ENCODE data around the gene AGAP1.

The AGAP1 gene

GRCh38 chr2:235712176-235712575 lies 218.3 kb downstream of the AGAP1 start:
- H3K27ac ChIP-seq (ENCODE audit: poor library complexity, severe bottlenecking): no peak overlapping the region
- H3K9me3 ChIP-seq (ENCODE audit: severe bottlenecking): no peaks in the 10 kb centered on the region
- H3K4me1 ChIP-seq (ENCODE audit: insufficient read depth, poor library complexity, severe bottlenecking): peaks cover 24% of the 10 kb centered on the region
- H3K36me3 ChIP-seq (ENCODE audit: low read depth): no peaks in the 10 kb centered on the region
- no peak for ATAC-seq (ENCODE audit: low read depth)
- no peak overlapping the region for H3K4me3 ChIP-seq (ENCODE audit: severe bottlenecking)
- H3K27me3 ChIP-seq (ENCODE audit: insufficient read depth, poor library complexity, severe bottlenecking): no peaks in the 10 kb centered on the region
- TF ChIP-seq CTCF (IDR thresholded peaks at IDR 0.05; ENCODE audit: poor library complexity, severe bottlenecking): no peak
- no peak for DNase-seq (ENCODE audit: low spot score)

DNA sequence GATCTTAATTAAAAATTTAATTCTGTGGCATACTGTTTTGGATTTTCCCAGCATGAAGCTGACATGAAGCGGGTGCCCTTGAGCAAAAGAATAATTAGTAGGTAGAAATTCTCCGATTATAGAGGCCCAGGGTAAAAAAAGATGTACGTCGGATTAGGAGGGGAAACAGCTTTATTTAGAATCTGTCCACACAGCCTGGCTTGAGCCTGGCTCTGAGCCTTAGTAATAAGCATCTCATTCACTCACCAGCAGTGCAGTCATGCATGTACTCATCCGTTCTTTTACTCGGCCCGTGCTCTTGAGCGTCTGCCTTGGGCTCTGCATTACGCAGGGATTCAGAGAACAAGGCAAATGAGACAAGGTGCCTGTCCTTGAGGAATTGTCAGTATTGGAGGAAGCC lies 219.3 kb downstream of the AGAP1 start:
- TF ChIP-seq CTCF (IDR thresholded peaks at IDR 0.05; ENCODE audit: poor library complexity, severe bottlenecking): no peak
- ATAC-seq (ENCODE audit: low read depth): no peak
- H3K27me3 ChIP-seq (ENCODE audit: insufficient read depth, poor library complexity, severe bottlenecking): no peaks in the 10 kb centered on the region
- peaks cover 19% of the 10 kb centered on the region for H3K4me1 ChIP-seq (ENCODE audit: insufficient read depth, poor library complexity, severe bottlenecking)
- no peak overlapping the region for H3K4me3 ChIP-seq (ENCODE audit: severe bottlenecking)
- no peak for DNase-seq (ENCODE audit: low spot score)
- H3K27ac ChIP-seq (ENCODE audit: poor library complexity, severe bottlenecking): no peak overlapping the region
- H3K36me3 ChIP-seq (ENCODE audit: low read depth): no peaks in the 10 kb centered on the region
- H3K9me3 ChIP-seq (ENCODE audit: severe bottlenecking): no peaks in the 10 kb centered on the region

DNA sequence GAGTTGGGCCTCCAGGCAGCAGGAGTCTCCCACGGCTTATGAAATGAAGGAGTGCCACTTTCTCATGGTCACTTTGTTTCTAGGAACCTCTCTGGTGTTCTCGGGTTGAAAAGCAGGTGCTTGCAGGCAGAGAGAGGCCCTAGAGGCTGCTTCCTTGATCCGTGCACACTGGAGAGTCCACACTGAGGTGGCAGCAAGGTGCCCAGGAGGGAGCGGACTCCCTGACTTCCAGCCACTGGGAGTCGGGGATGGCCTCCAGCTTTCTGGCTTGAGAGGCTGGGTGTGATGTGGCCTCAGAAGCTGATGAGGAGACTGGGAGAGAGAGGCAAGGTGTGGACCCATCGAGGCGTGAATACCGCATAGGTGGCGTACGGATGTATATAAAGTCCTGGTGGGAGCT lies 221.8 kb downstream of the AGAP1 start:
- no peaks in the 10 kb centered on the region for H3K9me3 ChIP-seq (ENCODE audit: severe bottlenecking)
- TF ChIP-seq CTCF (IDR thresholded peaks at IDR 0.05; ENCODE audit: poor library complexity, severe bottlenecking): no peak
- DNase-seq (ENCODE audit: low spot score) (no peak), ATAC-seq (ENCODE audit: low read depth) (no peak)
- H3K27ac ChIP-seq (ENCODE audit: poor library complexity, severe bottlenecking): no peak overlapping the region
- no peak overlapping the region for H3K4me3 ChIP-seq (ENCODE audit: severe bottlenecking)
- H3K27me3 ChIP-seq (ENCODE audit: insufficient read depth, poor library complexity, severe bottlenecking): no peaks in the 10 kb centered on the region
- no peaks in the 10 kb centered on the region for H3K4me1 ChIP-seq (ENCODE audit: insufficient read depth, poor library complexity, severe bottlenecking)
- no peaks in the 10 kb centered on the region for H3K36me3 ChIP-seq (ENCODE audit: low read depth)

- H3K36me3 ChIP-seq (ENCODE audit: low read depth): no peaks in the 10 kb centered on the region
- no peak overlapping the region for H3K4me3 ChIP-seq (ENCODE audit: severe bottlenecking)
- no peak for ATAC-seq (ENCODE audit: low read depth)
- no peak for DNase-seq (ENCODE audit: low spot score)
- H3K4me1 ChIP-seq (ENCODE audit: insufficient read depth, poor library complexity, severe bottlenecking): no peaks in the 10 kb centered on the region
- H3K9me3 ChIP-seq (ENCODE audit: severe bottlenecking): no peaks in the 10 kb centered on the region
- no peaks in the 10 kb centered on the region for H3K27me3 ChIP-seq (ENCODE audit: insufficient read depth, poor library complexity, severe bottlenecking)
- no peak for TF ChIP-seq CTCF (IDR thresholded peaks at IDR 0.05; ENCODE audit: poor library complexity, severe bottlenecking)
- H3K27ac ChIP-seq (ENCODE audit: poor library complexity, severe bottlenecking): no peak overlapping the region
Observed at GRCh38 chr2:235716875-235717496, 223.1 kb downstream of the AGAP1 start.

DNA sequence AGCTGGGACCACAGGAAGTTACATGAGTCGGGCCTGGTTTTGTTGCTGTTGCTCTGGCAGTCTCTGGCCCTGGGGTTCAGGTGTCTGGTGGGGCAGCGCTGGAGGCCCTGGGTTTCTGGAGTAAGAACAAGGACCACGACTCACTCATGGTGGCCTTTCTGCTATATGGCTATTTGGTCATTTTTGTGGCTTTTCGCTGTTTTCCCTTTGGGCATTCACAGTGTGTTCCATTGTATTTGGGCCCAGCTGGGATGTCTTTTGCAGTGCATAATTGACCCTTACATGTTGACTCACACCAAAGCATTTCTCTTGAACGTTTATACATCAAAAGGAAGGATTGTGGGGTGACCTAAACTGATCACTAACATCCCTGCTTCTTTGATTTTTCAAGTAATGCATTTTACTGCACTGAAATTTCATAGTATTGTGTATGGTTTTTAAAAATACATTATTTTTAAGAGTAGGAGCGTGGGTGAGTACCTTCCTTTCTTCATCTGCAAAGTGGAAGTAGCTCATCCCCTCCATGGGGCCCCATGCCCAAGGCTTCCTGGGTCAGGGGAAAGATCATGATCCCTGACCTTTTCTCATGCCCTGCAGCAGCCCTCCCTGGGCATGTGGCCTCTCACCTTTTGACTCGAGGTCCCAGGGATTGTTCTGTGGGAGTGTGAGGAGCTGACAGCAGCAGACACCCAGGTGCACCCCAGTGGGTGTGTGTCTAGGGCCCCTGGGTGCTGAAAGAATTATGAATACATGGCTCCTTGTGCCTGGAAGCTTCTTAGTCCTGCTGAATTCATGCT lies 225.5 kb downstream of the AGAP1 start:
- H3K27me3 ChIP-seq (ENCODE audit: insufficient read depth, poor library complexity, severe bottlenecking): no peaks in the 10 kb centered on the region
- no peak overlapping the region for H3K4me3 ChIP-seq (ENCODE audit: severe bottlenecking)
- no peak overlapping the region for H3K27ac ChIP-seq (ENCODE audit: poor library complexity, severe bottlenecking)
- H3K9me3 ChIP-seq (ENCODE audit: severe bottlenecking): no peaks in the 10 kb centered on the region
- TF ChIP-seq CTCF (IDR thresholded peaks at IDR 0.05; ENCODE audit: poor library complexity, severe bottlenecking): no peak
- ATAC-seq (ENCODE audit: low read depth) (no peak), DNase-seq (ENCODE audit: low spot score) (no peak)
- no peaks in the 10 kb centered on the region for H3K36me3 ChIP-seq (ENCODE audit: low read depth)
- no peaks in the 10 kb centered on the region for H3K4me1 ChIP-seq (ENCODE audit: insufficient read depth, poor library complexity, severe bottlenecking)

Data from RWPE2 (cell line).